Measurements from ENCODE around the gene MACROD2.

MACROD2 gene

GRCh38 chr20:16069389-16070010 is 2074.2 kb downstream of the MACROD2 start:
- no peak for DNase-seq

- DNase-seq: no peak
Observed at GRCh38 chr20:16072220-16072619, 2076.9 kb downstream of the MACROD2 start.

GRCh38 chr20:16078172-16078898 is 2083.0 kb downstream of the MACROD2 start:
- no peak for DNase-seq

GRCh38 chr20:16081421-16081820 is 2086.1 kb downstream of the MACROD2 start:
- no peak for DNase-seq

- no peak for DNase-seq
Observed at GRCh38 chr20:16082051-16082550, 2086.8 kb downstream of the MACROD2 start.

GRCh38 chr20:16083639-16084280 is 2088.4 kb downstream of the MACROD2 start:
- DNase-seq: no peak

GRCh38 chr20:16095226-16095625 is 2099.9 kb downstream of the MACROD2 start:
- no peak for DNase-seq

- no peak for DNase-seq
Observed at GRCh38 chr20:16096756-16097326, 2101.5 kb downstream of the MACROD2 start.

- DNase-seq: no peak
Observed at GRCh38 chr20:16097788-16098187, 2102.5 kb downstream of the MACROD2 start.

- DNase-seq: no peak
Observed at GRCh38 chr20:16098890-16099639, 2103.7 kb downstream of the MACROD2 start.

GRCh38 chr20:16100111-16100510 is 2104.8 kb downstream of the MACROD2 start:
- DNase-seq: no peak

- DNase-seq: no peak
Observed at GRCh38 chr20:16100767-16101166, 2105.5 kb downstream of the MACROD2 start.

Data from stimulated activated CD8-positive, alpha-beta memory T cell treated with anti-CD3 and anti-CD28 coated beads, Interleukin-4, amount 100 ng/mL, for 48 hours (primary cell).